ENCODE results near the gene DNAJA4. TPM values are rescaled to one million over a fixed set of nuclear protein-coding genes. Genes with fewer than 3 reads are reported as not detected.

The DNAJA4 gene
- polyA plus RNA-seq, 1 donor = 27.3 TPM

- no peak overlapping the region for H3K27ac ChIP-seq (ENCODE audit: low read length)
- H3K27me3 ChIP-seq (ENCODE audit: control insufficient read depth, insufficient read depth, low read length) = peaks cover 11% of the 10 kb centered on the region
- no peaks in the 10 kb centered on the region for H3K9me3 ChIP-seq (ENCODE audit: control insufficient read depth, low read depth, low read length)
- H3K4me3 ChIP-seq (ENCODE audit: low read length) = no peak overlapping the region
- H3K4me1 ChIP-seq (ENCODE audit: control insufficient read depth, insufficient read depth, low read length) = no peaks in the 10 kb centered on the region
- no peaks in the 10 kb centered on the region for H3K36me3 ChIP-seq (ENCODE audit: control insufficient read depth, insufficient read depth, low read length)
- DNase-seq = no peak
Observed at GRCh38 chr15:78301326-78301725, 37.0 kb downstream of the DNAJA4 start.

GRCh38 chr15:78301828-78302227, 37.5 kb downstream of the DNAJA4 start:
- H3K36me3 ChIP-seq (ENCODE audit: control insufficient read depth, insufficient read depth, low read length) = no peaks in the 10 kb centered on the region
- 67% methylated on average over 1 of the region's 3 CpGs for WGBS (ENCODE audit: insufficient coverage, low lambda C conversion rate)
- no peaks in the 10 kb centered on the region for H3K4me1 ChIP-seq (ENCODE audit: control insufficient read depth, insufficient read depth, low read length)
- peaks cover 11% of the 10 kb centered on the region for H3K27me3 ChIP-seq (ENCODE audit: control insufficient read depth, insufficient read depth, low read length)
- no peak for DNase-seq
- no peak overlapping the region for H3K27ac ChIP-seq (ENCODE audit: low read length)
- no peak overlapping the region for H3K4me3 ChIP-seq (ENCODE audit: low read length)
- no peaks in the 10 kb centered on the region for H3K9me3 ChIP-seq (ENCODE audit: control insufficient read depth, low read depth, low read length)

GRCh38 chr15:78302579-78303312, 38.4 kb downstream of the DNAJA4 start:
- no peaks in the 10 kb centered on the region for H3K36me3 ChIP-seq (ENCODE audit: control insufficient read depth, insufficient read depth, low read length)
- H3K27ac ChIP-seq (ENCODE audit: low read length) = no peak overlapping the region
- H3K4me1 ChIP-seq (ENCODE audit: control insufficient read depth, insufficient read depth, low read length) = no peaks in the 10 kb centered on the region
- H3K4me3 ChIP-seq (ENCODE audit: low read length) = no peak overlapping the region
- 87% methylated on average over 3 of the region's 5 CpGs for WGBS (ENCODE audit: insufficient coverage, low lambda C conversion rate)
- DNase-seq = no peak
- peaks cover 11% of the 10 kb centered on the region for H3K27me3 ChIP-seq (ENCODE audit: control insufficient read depth, insufficient read depth, low read length)
- no peaks in the 10 kb centered on the region for H3K9me3 ChIP-seq (ENCODE audit: control insufficient read depth, low read depth, low read length)

GRCh38 chr15:78304216-78305066, 40.1 kb downstream of the DNAJA4 start:
- no peak overlapping the region for H3K4me3 ChIP-seq (ENCODE audit: low read length)
- no peak for DNase-seq
- no CpG with 5 or more reads among the region's 9 CpGs for WGBS (ENCODE audit: insufficient coverage, low lambda C conversion rate)
- H3K36me3 ChIP-seq (ENCODE audit: control insufficient read depth, insufficient read depth, low read length) = no peaks in the 10 kb centered on the region
- H3K4me1 ChIP-seq (ENCODE audit: control insufficient read depth, insufficient read depth, low read length) = no peaks in the 10 kb centered on the region
- no peaks in the 10 kb centered on the region for H3K9me3 ChIP-seq (ENCODE audit: control insufficient read depth, low read depth, low read length)
- H3K27me3 ChIP-seq (ENCODE audit: control insufficient read depth, insufficient read depth, low read length) = peaks cover 11% of the 10 kb centered on the region
- H3K27ac ChIP-seq (ENCODE audit: low read length) = no peak overlapping the region

- Histone ChIP-seq H3K4me1 (ENCODE audit: control insufficient read depth, insufficient read depth, low read length) (no peaks in the 10 kb centered on the region), H3K27me3 (ENCODE audit: control insufficient read depth, insufficient read depth, low read length) (peaks cover 6% of the 10 kb centered on the region), H3K4me3 (ENCODE audit: low read length) (no peak overlapping the region), H3K36me3 (ENCODE audit: control insufficient read depth, insufficient read depth, low read length) (no peaks in the 10 kb centered on the region), H3K27ac (ENCODE audit: low read length) (no peak overlapping the region), H3K9me3 (ENCODE audit: control insufficient read depth, low read depth, low read length) (no peaks in the 10 kb centered on the region)
- no peak for DNase-seq
- no CpG with 5 or more reads among the region's 3 CpGs for WGBS (ENCODE audit: insufficient coverage, low lambda C conversion rate)
Observed at GRCh38 chr15:78306176-78306774, 41.9 kb downstream of the DNAJA4 start.

GRCh38 chr15:78307976-78308375, 43.6 kb downstream of the DNAJA4 start:
- Histone ChIP-seq H3K4me1 (ENCODE audit: control insufficient read depth, insufficient read depth, low read length) (no peaks in the 10 kb centered on the region), H3K9me3 (ENCODE audit: control insufficient read depth, low read depth, low read length) (no peaks in the 10 kb centered on the region), H3K36me3 (ENCODE audit: control insufficient read depth, insufficient read depth, low read length) (no peaks in the 10 kb centered on the region), H3K27ac (ENCODE audit: low read length) (no peak overlapping the region), H3K27me3 (ENCODE audit: control insufficient read depth, insufficient read depth, low read length) (peaks cover 2% of the 10 kb centered on the region), H3K4me3 (ENCODE audit: low read length) (no peak overlapping the region)
- DNase-seq = no peak
- no CpG with 5 or more reads among the region's 6 CpGs for WGBS (ENCODE audit: insufficient coverage, low lambda C conversion rate)

GRCh38 chr15:78308422-78309032, 44.2 kb downstream of the DNAJA4 start:
- H3K4me3 ChIP-seq (ENCODE audit: low read length) = no peak overlapping the region
- peak; percentile 53 to 62 for DNase-seq
- H3K27ac ChIP-seq (ENCODE audit: low read length) = no peak overlapping the region
- H3K9me3 ChIP-seq (ENCODE audit: control insufficient read depth, low read depth, low read length) = no peaks in the 10 kb centered on the region
- no CpG with 5 or more reads among the region's 9 CpGs for WGBS (ENCODE audit: insufficient coverage, low lambda C conversion rate)
- no peaks in the 10 kb centered on the region for H3K36me3 ChIP-seq (ENCODE audit: control insufficient read depth, insufficient read depth, low read length)
- H3K4me1 ChIP-seq (ENCODE audit: control insufficient read depth, insufficient read depth, low read length) = no peaks in the 10 kb centered on the region
- peaks cover 2% of the 10 kb centered on the region for H3K27me3 ChIP-seq (ENCODE audit: control insufficient read depth, insufficient read depth, low read length)

- no peaks in the 10 kb centered on the region for H3K9me3 ChIP-seq (ENCODE audit: control insufficient read depth, low read depth, low read length)
- H3K27ac ChIP-seq (ENCODE audit: low read length) = no peak overlapping the region
- H3K36me3 ChIP-seq (ENCODE audit: control insufficient read depth, insufficient read depth, low read length) = no peaks in the 10 kb centered on the region
- peaks cover 6% of the 10 kb centered on the region for H3K4me1 ChIP-seq (ENCODE audit: control insufficient read depth, insufficient read depth, low read length)
- no peaks in the 10 kb centered on the region for H3K27me3 ChIP-seq (ENCODE audit: control insufficient read depth, insufficient read depth, low read length)
- no peak overlapping the region for H3K4me3 ChIP-seq (ENCODE audit: low read length)
- DNase-seq = no peak
- WGBS (ENCODE audit: insufficient coverage, low lambda C conversion rate) = no CpG with 5 or more reads among the region's 3 CpGs
Observed at GRCh38 chr15:78311292-78311691, 46.9 kb downstream of the DNAJA4 start.

- Histone ChIP-seq H3K4me3 (ENCODE audit: low read length) (no peak overlapping the region), H3K27ac (ENCODE audit: low read length) (no peak overlapping the region), H3K27me3 (ENCODE audit: control insufficient read depth, insufficient read depth, low read length) (no peaks in the 10 kb centered on the region), H3K36me3 (ENCODE audit: control insufficient read depth, insufficient read depth, low read length) (no peaks in the 10 kb centered on the region), H3K9me3 (ENCODE audit: control insufficient read depth, low read depth, low read length) (no peaks in the 10 kb centered on the region), H3K4me1 (ENCODE audit: control insufficient read depth, insufficient read depth, low read length) (peaks cover 18% of the 10 kb centered on the region)
- no CpG with 5 or more reads among the region's 4 CpGs for WGBS (ENCODE audit: insufficient coverage, low lambda C conversion rate)
- no peak for DNase-seq
Observed at GRCh38 chr15:78312536-78312935, 48.2 kb downstream of the DNAJA4 start.

- WGBS (ENCODE audit: insufficient coverage, low lambda C conversion rate) = no CpG with 5 or more reads among the region's 5 CpGs
Observed at GRCh38 chr15:78312957-78313356, 48.6 kb downstream of the DNAJA4 start.

More at GRCh38 chr15:78312957-78313356, 48.6 kb downstream of the DNAJA4 start:
- Histone ChIP-seq H3K9me3 (ENCODE audit: control insufficient read depth, low read depth, low read length) (no peaks in the 10 kb centered on the region), H3K4me1 (ENCODE audit: control insufficient read depth, insufficient read depth, low read length) (peaks cover 19% of the 10 kb centered on the region), H3K4me3 (ENCODE audit: low read length) (no peak overlapping the region), H3K27ac (ENCODE audit: low read length) (no peak overlapping the region), H3K27me3 (ENCODE audit: control insufficient read depth, insufficient read depth, low read length) (no peaks in the 10 kb centered on the region), H3K36me3 (ENCODE audit: control insufficient read depth, insufficient read depth, low read length) (no peaks in the 10 kb centered on the region)
- DNase-seq = no peak
